ENCODE results near the gene MED28. TPM values are rescaled to one million over a fixed set of nuclear protein-coding genes. Genes with fewer than 3 reads are reported as not detected.

MED28 gene
- total RNA-seq, 1 donor = 13.0 TPM

DNA sequence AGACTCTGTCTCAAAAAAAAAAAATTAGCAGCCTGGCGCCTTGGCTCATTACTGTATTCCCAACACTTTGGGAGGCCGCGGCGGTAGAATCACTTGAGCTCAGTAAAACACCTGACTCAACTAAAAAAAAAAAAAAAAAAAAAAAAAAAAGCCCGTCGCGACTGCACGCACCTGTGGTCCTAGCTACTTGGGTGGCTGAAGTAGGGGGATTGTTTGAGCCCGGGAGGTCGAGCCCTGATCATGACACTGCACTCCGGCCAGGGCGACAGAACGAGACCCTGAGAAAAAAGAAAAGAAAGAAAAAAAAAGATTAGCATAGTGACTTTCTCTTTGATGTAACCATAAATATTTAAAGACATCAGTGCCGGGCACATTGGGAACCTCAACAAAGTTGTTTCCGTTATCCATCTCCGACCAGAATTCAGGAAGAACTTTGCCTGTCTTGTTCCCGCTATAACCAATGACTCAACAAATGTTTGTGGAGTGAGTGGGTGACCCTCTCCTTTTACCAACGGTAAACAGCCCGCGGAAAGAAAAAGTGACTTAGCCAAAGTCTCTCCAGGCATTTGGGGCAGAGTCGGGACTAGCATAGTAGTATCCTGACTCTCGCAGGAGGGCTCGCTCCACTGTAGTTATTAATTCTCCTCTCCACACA lies 553 bp upstream of the MED28 start:
- peak; percentile 85 for DNase-seq (ENCODE audit: low read depth)
- TF ChIP-seq CTCF (IDR thresholded peaks at IDR 0.05; ENCODE audit: insufficient read depth, low read depth, low read length) = no peak
- peak overlapping the region; percentile 97 for H3K4me3 ChIP-seq (ENCODE audit: low read depth, low read length)

DNA sequence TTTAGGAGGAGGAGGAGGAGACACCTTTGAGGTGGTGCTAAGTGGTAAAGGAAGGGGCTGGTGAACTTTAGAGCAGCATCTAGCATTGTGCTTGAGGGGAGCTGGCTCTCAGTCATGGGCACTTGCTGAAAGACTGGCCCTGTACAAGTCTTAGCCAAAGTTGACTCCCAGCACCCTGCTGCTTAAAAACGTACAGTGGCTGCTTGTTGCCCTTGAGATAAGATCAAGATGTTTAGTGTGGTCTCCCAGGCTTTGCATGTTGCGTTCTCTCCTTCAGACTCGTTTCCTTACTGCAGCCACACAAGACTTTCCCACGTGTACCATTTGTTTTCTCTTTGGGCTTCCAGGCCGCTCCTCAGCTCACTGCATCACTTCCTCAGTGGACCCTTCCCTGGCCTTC lies 1.8 kb downstream of the MED28 start:
- DNase-seq (ENCODE audit: low read depth) = no peak
- peak overlapping the region; percentile 19 for H3K4me3 ChIP-seq (ENCODE audit: low read depth, low read length)
- no peak for TF ChIP-seq CTCF (IDR thresholded peaks at IDR 0.05; ENCODE audit: insufficient read depth, low read depth, low read length)

- H3K4me3 ChIP-seq (ENCODE audit: low read depth, low read length) = no peak overlapping the region
- no peak for DNase-seq (ENCODE audit: low read depth)
- no peak for TF ChIP-seq CTCF (IDR thresholded peaks at IDR 0.05; ENCODE audit: insufficient read depth, low read depth, low read length)
Measured at GRCh38 chr4:17618926-17619325, 4.5 kb downstream of the MED28 start.

GRCh38 chr4:17619416-17620105 lies 5.1 kb downstream of the MED28 start:
- no peak overlapping the region for H3K4me3 ChIP-seq (ENCODE audit: low read depth, low read length)
- peak; percentile 26 for DNase-seq (ENCODE audit: low read depth)
- no peak for TF ChIP-seq CTCF (IDR thresholded peaks at IDR 0.05; ENCODE audit: insufficient read depth, low read depth, low read length)

GRCh38 chr4:17623451-17624001 lies 9.1 kb downstream of the MED28 start:
- no peak for TF ChIP-seq CTCF (IDR thresholded peaks at IDR 0.05; ENCODE audit: insufficient read depth, low read depth, low read length)
- no peak overlapping the region for H3K4me3 ChIP-seq (ENCODE audit: low read depth, low read length)
- no peak for DNase-seq (ENCODE audit: low read depth)

DNA sequence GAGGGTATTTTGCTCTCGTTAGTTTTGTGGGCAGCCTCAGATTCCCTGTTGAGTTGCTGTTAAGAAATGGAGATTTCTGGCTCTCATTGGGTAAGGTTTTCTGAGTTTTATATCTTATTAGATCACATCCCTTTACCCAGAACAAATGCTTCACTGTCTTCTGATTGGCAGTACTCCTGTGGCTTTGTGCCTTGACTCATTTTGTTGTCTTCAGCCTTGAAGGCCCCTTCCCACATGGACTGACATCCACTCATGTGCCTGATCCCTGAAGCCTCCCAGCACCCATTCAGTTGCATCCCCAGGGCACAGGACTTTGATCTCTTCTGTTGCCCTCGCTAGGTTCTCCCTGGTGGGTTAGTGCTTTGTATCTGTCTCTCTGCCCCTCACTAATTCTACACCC lies 10.4 kb downstream of the MED28 start:
- TF ChIP-seq CTCF (IDR thresholded peaks at IDR 0.05; ENCODE audit: insufficient read depth, low read depth, low read length) = no peak
- H3K4me3 ChIP-seq (ENCODE audit: low read depth, low read length) = no peak overlapping the region
- no peak for DNase-seq (ENCODE audit: low read depth)
